ENCODE measurements around the gene FBN1.

Gene FBN1

DNA sequence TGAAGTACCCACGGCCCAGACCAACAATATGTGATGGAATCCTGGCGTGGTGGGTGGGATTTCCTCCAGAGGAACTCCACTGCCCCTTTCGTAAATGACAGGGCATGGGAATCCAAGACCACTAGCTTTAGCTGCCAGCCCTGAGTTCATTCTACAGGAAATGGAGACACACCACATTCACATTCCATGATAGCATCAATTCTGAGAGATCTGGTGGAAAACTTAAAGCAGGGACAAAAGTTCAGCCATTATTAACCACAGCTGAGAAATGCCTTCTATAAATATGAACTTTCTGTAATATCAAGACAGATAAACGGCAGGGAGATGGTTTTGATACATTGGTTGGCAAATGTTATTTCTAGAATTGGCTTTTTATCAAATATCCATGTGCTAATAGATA is 98.2 kb downstream of the FBN1 start:
- ATAC-seq = peak; percentile 77
- TF ChIP-seq TSHZ2 (CRISPR knock-in tag; IDR thresholded peaks at IDR 0.05) (no peak), ISL1 (CRISPR knock-in tag; IDR thresholded peaks at IDR 0.05) (peak; percentile 68), POU6F1 (CRISPR knock-in tag; IDR thresholded peaks at IDR 0.05; ENCODE audit: borderline replicate concordance, low read depth) (no peak), ZFP3 (CRISPR knock-in tag; IDR thresholded peaks at IDR 0.05) (no peak), ZFP30 (CRISPR knock-in tag; IDR thresholded peaks at IDR 0.05) (no peak), ZNF565 (CRISPR knock-in tag; conservative IDR thresholded peaks at IDR 0.05; ENCODE audit: low read depth) (no peak), GLIS3 (CRISPR knock-in tag; IDR thresholded peaks at IDR 0.05) (no peak), TCF4 (CRISPR knock-in tag; IDR thresholded peaks at IDR 0.05; ENCODE audit: borderline replicate concordance) (no peak), ESRRG (CRISPR knock-in tag; IDR thresholded peaks at IDR 0.05) (no peak), ZNF8 (CRISPR knock-in tag; IDR thresholded peaks at IDR 0.05) (no peak), RARB (CRISPR knock-in tag; IDR thresholded peaks at IDR 0.05) (peak; percentile 39; the same call in 1 of the 2 replicates), ZNF70 (CRISPR knock-in tag; IDR thresholded peaks at IDR 0.05) (no peak)
- TF ChIP-seq, protein P1, sequence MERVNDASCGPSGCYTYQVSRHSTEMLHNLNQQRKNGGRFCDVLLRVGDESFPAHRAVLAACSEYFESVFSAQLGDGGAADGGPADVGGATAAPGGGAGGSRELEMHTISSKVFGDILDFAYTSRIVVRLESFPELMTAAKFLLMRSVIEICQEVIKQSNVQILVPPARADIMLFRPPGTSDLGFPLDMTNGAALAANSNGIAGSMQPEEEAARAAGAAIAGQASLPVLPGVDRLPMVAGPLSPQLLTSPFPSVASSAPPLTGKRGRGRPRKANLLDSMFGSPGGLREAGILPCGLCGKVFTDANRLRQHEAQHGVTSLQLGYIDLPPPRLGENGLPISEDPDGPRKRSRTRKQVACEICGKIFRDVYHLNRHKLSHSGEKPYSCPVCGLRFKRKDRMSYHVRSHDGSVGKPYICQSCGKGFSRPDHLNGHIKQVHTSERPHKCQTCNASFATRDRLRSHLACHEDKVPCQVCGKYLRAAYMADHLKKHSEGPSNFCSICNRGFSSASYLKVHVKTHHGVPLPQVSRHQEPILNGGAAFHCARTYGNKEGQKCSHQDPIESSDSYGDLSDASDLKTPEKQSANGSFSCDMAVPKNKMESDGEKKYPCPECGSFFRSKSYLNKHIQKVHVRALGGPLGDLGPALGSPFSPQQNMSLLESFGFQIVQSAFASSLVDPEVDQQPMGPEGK (CRISPR knock-in tag; IDR thresholded peaks at IDR 0.05; ENCODE audit: borderline replicate concordance) = peak; percentile 54; the same call in 1 of the 2 replicates

- TF ChIP-seq, protein P1 (CRISPR knock-in tag; IDR thresholded peaks at IDR 0.05; ENCODE audit: borderline replicate concordance) = no peak
- TF ChIP-seq ZNF565 (CRISPR knock-in tag; conservative IDR thresholded peaks at IDR 0.05; ENCODE audit: low read depth) (no peak), TCF4 (CRISPR knock-in tag; IDR thresholded peaks at IDR 0.05; ENCODE audit: borderline replicate concordance) (no peak), RARB (CRISPR knock-in tag; IDR thresholded peaks at IDR 0.05) (no peak), ZC3H10 (CRISPR knock-in tag; IDR thresholded peaks at IDR 0.05) (no peak), TSHZ2 (CRISPR knock-in tag; IDR thresholded peaks at IDR 0.05) (no peak), ZFP30 (CRISPR knock-in tag; IDR thresholded peaks at IDR 0.05) (no peak), CSDC2 (CRISPR knock-in tag; IDR thresholded peaks at IDR 0.05) (no peak), ZNF8 (CRISPR knock-in tag; IDR thresholded peaks at IDR 0.05) (no peak)
- TF ChIP-seq, protein P2, sequence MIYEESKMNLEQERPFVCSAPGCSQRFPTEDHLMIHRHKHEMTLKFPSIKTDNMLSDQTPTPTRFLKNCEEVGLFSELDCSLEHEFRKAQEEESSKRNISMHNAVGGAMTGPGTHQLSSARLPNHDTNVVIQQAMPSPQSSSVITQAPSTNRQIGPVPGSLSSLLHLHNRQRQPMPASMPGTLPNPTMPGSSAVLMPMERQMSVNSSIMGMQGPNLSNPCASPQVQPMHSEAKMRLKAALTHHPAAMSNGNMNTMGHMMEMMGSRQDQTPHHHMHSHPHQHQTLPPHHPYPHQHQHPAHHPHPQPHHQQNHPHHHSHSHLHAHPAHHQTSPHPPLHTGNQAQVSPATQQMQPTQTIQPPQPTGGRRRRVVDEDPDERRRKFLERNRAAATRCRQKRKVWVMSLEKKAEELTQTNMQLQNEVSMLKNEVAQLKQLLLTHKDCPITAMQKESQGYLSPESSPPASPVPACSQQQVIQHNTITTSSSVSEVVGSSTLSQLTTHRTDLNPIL (CRISPR knock-in tag; IDR thresholded peaks at IDR 0.05; ENCODE audit: low read depth) = no peak
- no peak for ATAC-seq
Observed at GRCh38 chr15:48546296-48546695, 99.2 kb downstream of the FBN1 start.

DNA sequence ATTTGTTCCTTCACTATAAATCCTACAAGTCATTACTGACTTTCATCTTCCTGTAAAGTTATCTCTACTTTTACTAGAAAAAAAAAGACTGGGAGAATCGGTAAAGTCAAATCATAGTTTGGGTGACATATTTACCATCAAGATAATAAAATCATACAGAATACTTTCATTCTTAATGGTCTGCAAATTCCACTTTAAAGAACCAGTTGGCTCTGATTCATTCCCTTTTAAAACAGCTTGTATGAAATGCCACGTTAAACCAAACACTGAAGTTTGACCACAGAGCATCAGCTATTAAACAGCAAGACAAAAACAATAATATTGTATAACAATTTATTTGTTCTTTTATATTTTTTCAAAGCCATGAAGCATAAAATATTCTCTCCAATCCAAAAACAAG is 100.7 kb downstream of the FBN1 start:
- TF ChIP-seq ZNF8 (CRISPR knock-in tag; IDR thresholded peaks at IDR 0.05) (no peak), ISL1 (CRISPR knock-in tag; IDR thresholded peaks at IDR 0.05) (peak; percentile 58), POU6F1 (CRISPR knock-in tag; IDR thresholded peaks at IDR 0.05; ENCODE audit: borderline replicate concordance, low read depth) (no peak), ZNF70 (CRISPR knock-in tag; IDR thresholded peaks at IDR 0.05) (no peak), OSR1 (CRISPR knock-in tag; IDR thresholded peaks at IDR 0.05) (no peak), ZC3H10 (CRISPR knock-in tag; IDR thresholded peaks at IDR 0.05) (no peak)
- ATAC-seq = no peak
